ENCODE measurements around the gene HSH2D. TPM values are rescaled to one million over a fixed set of nuclear protein-coding genes. Genes with fewer than 3 reads are reported as not detected.

Gene HSH2D
- total RNA-seq (4.0 and 6.1 TPM in 2 replicates), polyA plus RNA-seq (3.5 and 3.7 TPM in 2 replicates)

GRCh38 chr19:16143399-16144215 lies at the start of gene HSH2D:
TSS of gene HSH2D (plus strand) at chr19:16143685. CDS start at chr19:16148751, 5,066 bp downstream.
- H3K4me2 ChIP-seq, result peak within 1 kb of the TSS; percentile 67
- H3K79me2 ChIP-seq, result no peaks in the 10 kb centered on the region
- no peaks in the 10 kb centered on the region for H3K27me3 ChIP-seq
- no peaks in the 10 kb centered on the region for H3K4me1 ChIP-seq (ENCODE audit: insufficient read depth)
- no peaks in the 10 kb centered on the region for H4K20me1 ChIP-seq (ENCODE audit: insufficient read depth, poor library complexity, severe bottlenecking)
- TF ChIP-seq, protein P1, sequence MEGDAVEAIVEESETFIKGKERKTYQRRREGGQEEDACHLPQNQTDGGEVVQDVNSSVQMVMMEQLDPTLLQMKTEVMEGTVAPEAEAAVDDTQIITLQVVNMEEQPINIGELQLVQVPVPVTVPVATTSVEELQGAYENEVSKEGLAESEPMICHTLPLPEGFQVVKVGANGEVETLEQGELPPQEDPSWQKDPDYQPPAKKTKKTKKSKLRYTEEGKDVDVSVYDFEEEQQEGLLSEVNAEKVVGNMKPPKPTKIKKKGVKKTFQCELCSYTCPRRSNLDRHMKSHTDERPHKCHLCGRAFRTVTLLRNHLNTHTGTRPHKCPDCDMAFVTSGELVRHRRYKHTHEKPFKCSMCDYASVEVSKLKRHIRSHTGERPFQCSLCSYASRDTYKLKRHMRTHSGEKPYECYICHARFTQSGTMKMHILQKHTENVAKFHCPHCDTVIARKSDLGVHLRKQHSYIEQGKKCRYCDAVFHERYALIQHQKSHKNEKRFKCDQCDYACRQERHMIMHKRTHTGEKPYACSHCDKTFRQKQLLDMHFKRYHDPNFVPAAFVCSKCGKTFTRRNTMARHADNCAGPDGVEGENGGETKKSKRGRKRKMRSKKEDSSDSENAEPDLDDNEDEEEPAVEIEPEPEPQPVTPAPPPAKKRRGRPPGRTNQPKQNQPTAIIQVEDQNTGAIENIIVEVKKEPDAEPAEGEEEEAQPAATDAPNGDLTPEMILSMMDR (IDR thresholded peaks at IDR 0.05; ENCODE audit: poor library complexity), result no peak
- no peak for TF ChIP-seq EZH2 (IDR thresholded peaks at IDR 0.05; ENCODE audit: borderline replicate concordance)
- TF ChIP-seq EZH2phosphoT487 (IDR thresholded peaks at IDR 0.05; ENCODE audit: low read depth, severe bottlenecking, unreplicated experiment), result no peak
- H3K9me2 ChIP-seq (replicated peaks; ENCODE audit: insufficient read depth), result no peaks in the 10 kb centered on the region
- DNase-seq (ENCODE audit: low spot score), result peak; percentile 83
- no peaks in the 10 kb centered on the region for H3K36me3 ChIP-seq (replicated peaks; ENCODE audit: insufficient read depth, low read depth)
- H3K4me3 ChIP-seq, result no peak within 1 kb of the TSS
- H3K9me3 ChIP-seq (ENCODE audit: low read depth), result no peaks in the 10 kb centered on the region
- 52% methylated on average over 11 of the region's 13 CpGs for WGBS (ENCODE audit: low lambda C conversion rate, missing lambda C conversion rate)
- H2AFZ ChIP-seq, result no peak within 1 kb of the TSS
- H3K27ac ChIP-seq, result peak within 1 kb of the TSS; percentile 47

DNA sequence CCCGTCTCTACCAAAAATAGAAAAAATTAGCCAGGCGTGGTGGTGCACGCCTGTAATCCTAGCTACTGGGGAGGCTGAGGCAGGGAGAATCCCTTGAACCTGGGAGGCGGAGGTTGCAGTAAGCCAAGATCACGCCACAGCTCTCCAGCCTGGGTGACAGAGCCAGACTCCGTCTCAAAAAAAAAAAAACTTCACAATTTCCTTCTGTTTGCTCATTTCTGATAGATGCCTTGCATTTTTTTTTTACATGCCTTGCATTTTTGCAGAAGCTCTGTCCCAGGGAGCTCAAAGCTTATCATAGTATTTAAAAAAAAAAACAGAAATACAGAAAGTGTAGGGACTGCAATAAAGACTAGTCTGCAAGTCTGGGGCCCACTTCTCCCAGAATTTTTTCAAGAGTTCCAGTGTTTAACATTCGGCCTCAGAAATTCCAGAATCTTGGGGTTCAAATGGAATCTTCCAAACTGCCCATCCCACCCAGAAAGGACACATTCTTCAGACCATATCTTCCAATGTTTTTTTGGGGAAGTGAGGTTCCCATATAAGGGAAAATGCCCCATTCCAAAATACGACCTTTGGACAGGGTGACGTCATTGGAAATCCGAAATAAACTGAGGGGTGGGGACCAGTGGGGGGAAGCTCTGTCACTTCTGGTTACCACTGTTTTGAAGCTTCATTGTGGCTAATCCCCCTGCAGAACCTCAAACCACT lies 49.0 kb upstream of the HSH2D start:
- H3K36me3 ChIP-seq (replicated peaks; ENCODE audit: insufficient read depth, low read depth), result peaks cover 3% of the 10 kb centered on the region

GRCh38 chr19:16095071-16095571 lies 48.4 kb upstream of the HSH2D start:
- Histone ChIP-seq H3K4me3 (no peak overlapping the region), H4K20me1 (ENCODE audit: insufficient read depth, poor library complexity, severe bottlenecking) (no peaks in the 10 kb centered on the region), H3K27ac (peak overlapping the region; percentile 84), H3K4me2 (no peak overlapping the region), H3K4me1 (ENCODE audit: insufficient read depth) (peaks cover 19% of the 10 kb centered on the region), H3K9me3 (ENCODE audit: low read depth) (no peaks in the 10 kb centered on the region), H3K79me2 (peaks cover 27% of the 10 kb centered on the region), H2AFZ (no peak overlapping the region), H3K36me3 (replicated peaks; ENCODE audit: insufficient read depth, low read depth) (peaks cover 3% of the 10 kb centered on the region), H3K27me3 (no peaks in the 10 kb centered on the region), H3K9me2 (replicated peaks; ENCODE audit: insufficient read depth) (no peaks in the 10 kb centered on the region)
- TF ChIP-seq, protein P1 (IDR thresholded peaks at IDR 0.05; ENCODE audit: poor library complexity), result no peak
- no peak for TF ChIP-seq EZH2phosphoT487 (IDR thresholded peaks at IDR 0.05; ENCODE audit: low read depth, severe bottlenecking, unreplicated experiment)
- no peak for TF ChIP-seq EZH2 (IDR thresholded peaks at IDR 0.05; ENCODE audit: borderline replicate concordance)
- WGBS (ENCODE audit: low lambda C conversion rate, missing lambda C conversion rate), result 89% methylated on average over 13 of the region's 13 CpGs
- no peak for DNase-seq (ENCODE audit: low spot score)

More for the DNA sequence above, 49.0 kb upstream of the HSH2D start:
- Histone ChIP-seq H3K4me3 (no peak overlapping the region), H3K27me3 (no peaks in the 10 kb centered on the region), H4K20me1 (ENCODE audit: insufficient read depth, poor library complexity, severe bottlenecking) (no peaks in the 10 kb centered on the region), H3K9me3 (ENCODE audit: low read depth) (no peaks in the 10 kb centered on the region), H3K79me2 (peaks cover 29% of the 10 kb centered on the region), H3K9me2 (replicated peaks; ENCODE audit: insufficient read depth) (no peaks in the 10 kb centered on the region), H3K27ac (peak overlapping the region; percentile 84), H3K4me1 (ENCODE audit: insufficient read depth) (peaks cover 25% of the 10 kb centered on the region), H2AFZ (no peak overlapping the region), H3K4me2 (no peak overlapping the region)
- TF ChIP-seq, protein P1 (IDR thresholded peaks at IDR 0.05; ENCODE audit: poor library complexity), result no peak
- TF ChIP-seq EZH2 (IDR thresholded peaks at IDR 0.05; ENCODE audit: borderline replicate concordance) (no peak), EZH2phosphoT487 (IDR thresholded peaks at IDR 0.05; ENCODE audit: low read depth, severe bottlenecking, unreplicated experiment) (no peak)
- no peak for DNase-seq (ENCODE audit: low spot score)
- WGBS (ENCODE audit: low lambda C conversion rate, missing lambda C conversion rate), result 72% methylated on average over 10 of the region's 10 CpGs
